ENCODE results near the gene SLC27A3.

Gene SLC27A3

GRCh38 chr1:153799566-153800465 is 24.6 kb downstream of the SLC27A3 start:
- no peak for DNase-seq (ENCODE audit: low read depth)

GRCh38 chr1:153800516-153800915 is 25.3 kb downstream of the SLC27A3 start:
- no peak for DNase-seq (ENCODE audit: low read depth)

- no peak for DNase-seq (ENCODE audit: low read depth)
These were observed 25.9 kb downstream of the SLC27A3 start for GRCh38 chr1:153801028-153801625.

- DNase-seq (ENCODE audit: low read depth) = no peak
These were observed 26.8 kb downstream of the SLC27A3 start for GRCh38 chr1:153801786-153802697.

- no peak for DNase-seq (ENCODE audit: low read depth)
These were observed 28.4 kb downstream of the SLC27A3 start for GRCh38 chr1:153803470-153804056.

- no peak for DNase-seq (ENCODE audit: low read depth)
These were observed 28.9 kb downstream of the SLC27A3 start for GRCh38 chr1:153804112-153804511.

GRCh38 chr1:153805042-153805745 is 30.0 kb downstream of the SLC27A3 start:
- peak; percentile 54 for DNase-seq (ENCODE audit: low read depth)

GRCh38 chr1:153805886-153806719 is 30.9 kb downstream of the SLC27A3 start:
- peak; percentile 10 for DNase-seq (ENCODE audit: low read depth)

GRCh38 chr1:153816283-153816889 is 41.2 kb downstream of the SLC27A3 start:
- no peak for DNase-seq (ENCODE audit: low read depth)

GRCh38 chr1:153818876-153819275 is 43.7 kb downstream of the SLC27A3 start:
- no peak for DNase-seq (ENCODE audit: low read depth)

GRCh38 chr1:153827168-153827964 is 52.2 kb downstream of the SLC27A3 start:
- peak; percentile 5 for DNase-seq (ENCODE audit: low read depth)

Data from amniotic epithelial cell (primary cell).